HG03571 (cell line): ENCODE results near the gene ADGRB3.

Experiments used
- ATAC-seq: cut with Tn5 transposase; IDR thresholded peaks from one replicate; pipeline ENCODE4 v1.9.1; 2021; ENCODE audit not compliant: unreplicated experiment

The ADGRB3 gene

GRCh38 chr6:68695838-68696237, 60.8 kb downstream of the ADGRB3 start:
- ATAC-seq, result no peak

DNA sequence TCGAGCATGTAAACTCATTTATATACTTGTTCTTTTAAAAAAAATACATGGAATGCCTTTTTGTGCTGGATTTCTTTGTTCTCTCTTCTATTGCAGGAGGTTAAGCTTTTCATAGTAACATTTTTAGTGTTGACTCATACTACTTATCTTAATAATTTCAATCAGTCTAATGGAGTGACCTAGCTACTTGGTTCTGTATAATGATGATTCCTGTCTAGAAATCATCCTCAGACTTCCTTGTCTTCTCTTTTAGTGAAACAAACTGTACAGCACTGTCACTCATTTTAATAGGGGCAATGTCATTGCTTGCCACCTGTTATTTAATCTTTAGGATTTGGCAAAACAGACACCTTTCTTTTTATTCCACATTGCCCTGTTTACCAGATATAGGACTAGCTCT, 62.3 kb downstream of the ADGRB3 start:
- ATAC-seq, result no peak

DNA sequence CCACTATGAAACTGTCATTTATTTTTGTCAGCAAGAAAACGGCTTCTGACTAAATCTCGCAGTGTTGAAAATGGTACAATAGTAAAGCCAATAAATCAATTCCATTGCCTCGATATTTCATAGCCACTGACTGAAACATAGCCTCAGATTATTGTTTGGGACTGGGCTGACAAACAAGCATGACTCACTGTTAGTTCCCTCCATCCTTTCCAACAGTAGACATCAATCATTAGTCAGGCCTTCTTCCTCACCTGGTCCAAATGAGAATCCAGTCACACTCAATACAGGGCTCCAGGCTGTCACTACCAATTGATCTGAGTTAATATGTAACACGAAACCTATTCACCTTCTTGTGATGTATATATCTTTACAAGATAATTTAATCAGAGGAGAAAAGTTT, 66.1 kb downstream of the ADGRB3 start:
- ATAC-seq, result no peak

- no peak for ATAC-seq
These were observed 69.4 kb downstream of the ADGRB3 start for GRCh38 chr6:68704485-68704884.

DNA sequence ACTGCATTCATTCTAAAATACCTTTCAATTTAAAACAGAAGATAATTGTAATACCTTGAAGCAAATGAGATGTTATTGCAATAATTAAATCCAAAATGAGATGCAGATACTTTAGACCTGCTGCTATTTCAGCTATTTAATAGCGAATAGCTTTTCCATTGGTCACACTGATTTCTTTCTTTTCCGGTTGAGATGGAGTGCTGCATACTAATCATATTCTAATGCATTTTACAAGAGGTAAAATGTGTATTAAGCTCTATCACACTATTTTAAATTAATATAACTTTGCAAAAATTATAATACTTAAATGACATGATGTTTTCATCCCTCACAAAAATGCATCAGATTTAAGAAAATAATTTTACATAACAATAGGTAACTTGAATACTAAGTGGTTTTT, 74.0 kb downstream of the ADGRB3 start:
- ATAC-seq, result no peak

GRCh38 chr6:68709882-68710281, 74.8 kb downstream of the ADGRB3 start:
- ATAC-seq, result no peak

- ATAC-seq, result no peak
These were observed 75.4 kb downstream of the ADGRB3 start for GRCh38 chr6:68710496-68710895.

DNA sequence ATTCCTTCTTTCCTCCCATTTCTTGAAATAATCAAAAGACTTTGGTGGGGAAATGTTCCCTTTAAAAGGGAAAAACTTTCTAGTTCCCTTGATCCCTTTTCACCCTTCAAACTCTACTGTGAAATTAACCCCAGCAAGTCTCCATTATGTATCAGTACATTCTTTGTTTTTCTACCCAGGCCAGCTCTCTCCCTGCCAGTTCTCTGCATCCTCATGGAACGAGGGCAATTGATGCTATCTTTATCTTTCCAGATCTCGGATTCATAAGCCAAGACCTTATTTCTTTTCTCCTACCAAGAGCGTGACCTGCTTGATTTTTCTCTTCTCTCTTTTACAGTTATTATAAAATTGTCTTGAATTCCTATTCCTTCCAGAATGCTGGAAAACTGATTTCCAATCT, 75.8 kb downstream of the ADGRB3 start:
- ATAC-seq, result no peak

DNA sequence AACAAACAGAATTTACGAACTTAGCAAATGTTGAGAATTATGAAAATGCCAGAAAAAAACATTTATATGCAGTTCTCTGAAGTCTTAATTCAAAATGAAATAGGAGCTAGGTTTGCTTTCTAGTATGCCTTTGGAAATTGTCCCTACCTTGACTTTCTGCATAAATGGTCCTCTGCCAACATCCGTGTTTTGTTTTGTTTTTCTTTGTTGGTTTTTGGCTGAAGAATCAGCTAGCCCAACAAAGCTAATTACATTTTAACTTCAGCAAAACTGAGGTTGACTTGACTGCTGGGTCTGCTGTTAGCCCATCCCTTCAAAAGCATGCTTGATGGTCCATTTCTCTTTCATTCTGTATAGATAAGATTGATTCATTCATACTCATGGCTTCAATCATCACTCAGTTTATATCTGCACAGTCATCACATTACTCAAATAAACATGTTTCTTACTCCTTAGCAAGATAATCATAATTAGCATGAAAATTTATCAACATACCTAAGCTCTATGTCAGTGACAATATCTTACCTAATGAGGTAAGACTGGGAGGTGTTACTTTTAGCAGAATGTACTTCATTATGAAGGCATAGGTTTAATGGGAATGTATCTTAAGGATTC, 76.4 kb downstream of the ADGRB3 start:
- no peak for ATAC-seq

DNA sequence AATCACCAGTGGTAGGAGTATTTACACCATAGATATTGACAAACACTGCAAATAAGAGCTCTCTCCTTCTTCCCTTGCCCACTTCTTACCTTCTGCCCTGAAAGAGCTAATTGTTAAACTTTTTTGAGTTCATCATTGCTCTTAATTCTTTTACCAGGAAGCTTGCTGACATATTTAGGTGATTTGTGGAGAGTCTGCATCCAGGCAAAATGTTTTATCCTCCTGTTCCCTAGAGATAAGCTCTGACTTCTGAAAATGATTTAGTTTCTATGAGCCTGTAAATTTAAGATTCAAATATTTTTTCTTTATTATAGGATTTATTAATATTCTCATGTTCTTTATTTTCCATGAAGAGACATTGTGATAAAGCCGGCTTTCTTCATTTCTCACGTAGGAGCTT, 81.5 kb downstream of the ADGRB3 start:
- no peak for ATAC-seq

- ATAC-seq, result no peak
These were observed 83.4 kb downstream of the ADGRB3 start for GRCh38 chr6:68718385-68719073.

DNA sequence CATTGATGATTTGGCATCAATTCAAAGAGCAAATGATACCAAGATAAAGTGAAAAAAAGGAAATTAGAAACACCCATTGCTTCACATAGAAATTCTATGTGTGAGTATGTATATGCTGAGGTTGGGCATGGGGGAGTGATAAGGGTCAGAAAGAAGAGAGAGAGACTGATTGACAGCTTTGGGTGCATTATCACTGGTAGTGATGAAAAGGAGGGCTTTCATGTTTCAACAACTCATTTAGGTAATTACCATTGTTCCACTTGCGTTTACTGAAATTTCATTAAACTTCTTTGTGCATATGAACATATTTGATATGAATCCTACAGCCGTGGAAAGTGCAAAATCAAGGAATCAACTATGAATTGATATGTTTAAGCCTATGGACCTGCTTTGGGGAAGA, 84.7 kb downstream of the ADGRB3 start:
- no peak for ATAC-seq

GRCh38 chr6:68722891-68723527, 87.9 kb downstream of the ADGRB3 start:
- ATAC-seq, result no peak

DNA sequence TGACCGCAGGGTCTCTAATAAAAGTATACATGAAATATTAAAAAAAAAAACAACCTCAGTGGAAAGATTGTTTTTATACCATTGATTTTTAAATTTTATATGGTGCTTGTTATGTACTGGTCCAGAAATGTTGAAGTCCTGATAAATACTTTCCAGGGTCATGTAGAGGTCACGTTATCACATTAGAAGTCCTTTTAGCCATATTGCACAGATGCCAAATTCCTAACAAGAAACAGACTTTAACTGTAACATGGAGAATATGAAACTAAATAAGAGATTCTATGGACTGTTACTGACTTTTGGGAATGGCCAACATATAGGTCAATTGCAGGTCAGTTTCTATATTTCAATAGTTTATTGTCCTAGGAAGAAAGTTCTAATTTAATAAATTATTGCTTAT, 89.0 kb downstream of the ADGRB3 start:
- no peak for ATAC-seq

DNA sequence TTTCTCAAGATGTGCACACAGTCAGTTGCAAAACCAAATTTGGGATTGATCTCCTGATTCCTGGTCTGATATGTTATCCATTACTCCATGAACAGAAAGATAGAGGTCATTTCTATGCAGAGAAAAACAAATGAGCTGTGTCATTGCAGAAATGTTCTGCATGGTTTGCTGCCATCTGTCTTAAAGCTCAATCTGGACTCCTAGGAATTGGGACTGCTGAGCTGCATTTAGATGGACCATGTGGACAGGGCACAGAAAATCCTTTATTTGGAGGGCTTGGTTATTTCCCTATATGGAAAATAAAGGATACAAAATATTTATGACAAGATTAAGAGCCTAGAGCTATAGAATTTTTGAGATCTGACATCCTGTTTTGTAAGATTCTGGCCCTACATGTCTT, 91.3 kb downstream of the ADGRB3 start:
- ATAC-seq, result no peak

- ATAC-seq, result no peak
These were observed 91.9 kb downstream of the ADGRB3 start for GRCh38 chr6:68726992-68727391.

DNA sequence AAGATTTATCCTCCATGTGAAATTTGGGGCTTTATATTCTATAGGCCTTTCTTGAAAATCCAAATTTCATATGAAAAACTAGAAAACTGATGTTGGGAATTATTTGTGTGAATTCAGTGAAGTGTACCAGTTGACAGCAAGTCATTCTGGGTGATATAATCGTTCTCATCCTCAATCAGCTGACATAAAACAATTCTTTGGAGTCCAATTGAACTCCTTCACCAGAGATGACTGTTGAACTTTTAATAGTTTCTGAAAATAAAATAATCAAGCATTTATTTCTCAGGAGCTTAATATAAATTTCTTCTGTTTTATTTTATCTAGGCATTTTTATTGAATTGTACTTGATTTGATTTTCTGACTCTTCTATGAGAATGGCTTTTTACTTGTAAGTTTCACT, 92.6 kb downstream of the ADGRB3 start:
- ATAC-seq, result no peak

GRCh38 chr6:68728159-68728979, 93.3 kb downstream of the ADGRB3 start:
- no peak for ATAC-seq

- no peak for ATAC-seq
These were observed 94.4 kb downstream of the ADGRB3 start for GRCh38 chr6:68729377-68729903.

DNA sequence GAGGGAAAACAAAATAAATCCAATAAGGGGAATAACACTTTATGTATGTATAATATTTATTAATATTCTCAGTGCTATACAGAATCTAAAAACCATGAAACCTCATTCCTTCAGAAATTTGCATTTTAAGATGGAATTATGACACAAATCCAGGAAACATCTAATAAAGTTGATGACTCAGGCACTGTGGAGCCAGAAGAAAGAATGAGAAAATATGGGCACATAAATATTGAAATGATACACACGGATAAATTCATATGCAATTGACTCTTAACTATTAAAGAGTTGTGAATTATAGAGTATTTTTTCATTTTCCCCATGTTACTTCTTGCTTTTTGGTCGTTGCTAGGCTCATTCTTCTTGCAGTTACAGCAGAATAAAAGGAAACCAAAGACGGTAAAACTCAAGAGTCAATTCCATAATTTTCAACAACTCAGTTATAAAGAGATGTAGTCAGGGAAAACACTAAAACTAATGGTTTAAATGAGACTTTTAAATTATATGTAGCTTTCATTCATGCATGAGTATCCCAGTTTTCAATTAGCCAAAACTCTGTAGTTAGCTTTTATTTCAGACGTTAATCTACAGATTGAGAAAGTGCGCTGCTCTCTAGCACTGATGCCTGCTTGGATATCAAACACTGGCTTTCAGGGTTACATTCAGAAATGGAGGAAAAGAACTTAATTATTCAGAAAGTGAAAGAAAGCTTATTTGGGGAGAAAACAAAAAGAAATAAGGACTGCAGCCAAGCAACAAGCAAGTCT, 95.4 kb downstream of the ADGRB3 start:
- ATAC-seq, result no peak

GRCh38 chr6:68732423-68732822, 97.3 kb downstream of the ADGRB3 start:
- no peak for ATAC-seq
